ENCODE results near the gene FBXW11.

The FBXW11 gene

DNA sequence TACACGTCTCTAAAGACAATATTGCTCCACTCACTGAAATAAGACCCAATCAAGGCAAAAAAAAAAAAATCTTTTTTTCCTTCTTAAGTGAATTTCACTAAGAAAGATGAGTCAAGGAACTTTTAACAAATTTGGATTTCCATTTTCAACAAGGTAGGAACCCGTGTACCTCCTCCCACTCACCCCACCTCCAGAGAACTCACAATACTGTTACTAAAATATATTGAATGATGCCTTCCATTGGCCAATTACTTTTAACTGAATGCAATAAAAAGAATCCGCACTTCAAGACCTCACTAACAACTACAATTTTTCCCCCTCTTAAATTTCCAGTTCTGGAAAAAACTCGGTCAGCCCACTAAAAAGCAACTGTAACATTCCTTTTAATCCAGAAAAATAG lies 50.7 kb downstream of the FBXW11 start:
- no peak overlapping the region for H3K4me3 ChIP-seq (ENCODE audit: low read depth, low read length)
- DNase-seq (ENCODE audit: low read depth): no peak
- TF ChIP-seq, protein P1, sequence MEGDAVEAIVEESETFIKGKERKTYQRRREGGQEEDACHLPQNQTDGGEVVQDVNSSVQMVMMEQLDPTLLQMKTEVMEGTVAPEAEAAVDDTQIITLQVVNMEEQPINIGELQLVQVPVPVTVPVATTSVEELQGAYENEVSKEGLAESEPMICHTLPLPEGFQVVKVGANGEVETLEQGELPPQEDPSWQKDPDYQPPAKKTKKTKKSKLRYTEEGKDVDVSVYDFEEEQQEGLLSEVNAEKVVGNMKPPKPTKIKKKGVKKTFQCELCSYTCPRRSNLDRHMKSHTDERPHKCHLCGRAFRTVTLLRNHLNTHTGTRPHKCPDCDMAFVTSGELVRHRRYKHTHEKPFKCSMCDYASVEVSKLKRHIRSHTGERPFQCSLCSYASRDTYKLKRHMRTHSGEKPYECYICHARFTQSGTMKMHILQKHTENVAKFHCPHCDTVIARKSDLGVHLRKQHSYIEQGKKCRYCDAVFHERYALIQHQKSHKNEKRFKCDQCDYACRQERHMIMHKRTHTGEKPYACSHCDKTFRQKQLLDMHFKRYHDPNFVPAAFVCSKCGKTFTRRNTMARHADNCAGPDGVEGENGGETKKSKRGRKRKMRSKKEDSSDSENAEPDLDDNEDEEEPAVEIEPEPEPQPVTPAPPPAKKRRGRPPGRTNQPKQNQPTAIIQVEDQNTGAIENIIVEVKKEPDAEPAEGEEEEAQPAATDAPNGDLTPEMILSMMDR (IDR thresholded peaks at IDR 0.05; ENCODE audit: low read depth, low read length, missing control alignments): no peak

DNA sequence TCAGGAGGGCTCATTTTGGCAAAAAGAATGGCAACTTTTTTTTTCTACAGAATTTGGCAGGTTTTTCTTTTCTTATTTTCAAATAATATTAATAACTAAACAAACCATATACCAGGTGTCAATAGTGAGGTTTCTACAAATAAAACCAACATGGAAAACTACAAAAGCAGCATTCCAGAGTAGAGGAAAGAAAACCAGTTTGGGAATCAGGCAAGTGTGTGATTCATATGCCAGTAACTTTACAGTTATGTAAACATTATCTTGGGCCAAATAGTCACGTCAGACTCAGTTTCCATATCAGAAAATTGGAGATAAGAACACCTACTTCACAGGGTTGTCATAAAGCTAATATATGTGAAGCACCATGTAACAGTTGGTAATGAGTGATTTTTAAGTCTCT lies 51.7 kb downstream of the FBXW11 start:
- DNase-seq (ENCODE audit: low read depth): no peak
- no peak overlapping the region for H3K4me3 ChIP-seq (ENCODE audit: low read depth, low read length)
- TF ChIP-seq, protein P1 (IDR thresholded peaks at IDR 0.05; ENCODE audit: low read depth, low read length, missing control alignments): no peak

DNA sequence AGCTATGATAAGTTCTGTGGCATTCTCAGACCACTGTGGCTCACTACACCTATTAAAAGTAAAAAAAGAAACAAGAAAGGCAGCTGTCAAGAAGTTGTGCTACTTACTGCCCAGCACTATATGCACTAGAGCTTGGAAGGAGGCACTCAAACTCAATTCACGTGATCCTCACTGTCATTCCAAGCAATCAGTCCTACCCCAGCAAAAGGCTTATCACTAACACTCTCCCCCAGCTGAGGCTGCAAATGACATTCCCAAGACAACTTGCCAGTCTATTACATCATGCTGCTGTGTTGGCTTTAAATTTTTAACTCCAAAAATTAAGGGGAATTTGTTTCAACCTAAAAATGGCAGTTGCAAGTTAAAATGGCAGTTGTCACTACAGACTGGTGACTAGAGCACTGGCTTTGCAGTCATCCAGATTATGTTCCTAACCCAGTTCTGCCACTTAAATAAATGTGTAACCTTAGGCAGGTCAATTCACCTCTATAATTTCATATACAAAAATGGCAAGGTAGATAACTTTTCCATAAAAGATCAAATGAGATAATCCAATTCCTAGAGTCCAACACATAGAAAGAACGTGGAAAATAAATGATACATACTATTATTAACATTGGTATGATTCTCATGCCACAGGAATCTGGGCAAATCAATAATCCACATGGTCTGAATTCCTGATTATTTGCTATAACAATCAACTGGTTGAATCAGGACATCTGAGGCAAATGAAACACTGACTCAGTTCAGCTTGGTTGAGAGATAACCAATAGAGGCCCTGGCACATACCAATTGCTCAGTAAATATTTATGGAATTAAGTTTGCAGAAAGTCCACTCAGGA lies 52.4 kb downstream of the FBXW11 start:
- no peak for DNase-seq (ENCODE audit: low read depth)

DNA sequence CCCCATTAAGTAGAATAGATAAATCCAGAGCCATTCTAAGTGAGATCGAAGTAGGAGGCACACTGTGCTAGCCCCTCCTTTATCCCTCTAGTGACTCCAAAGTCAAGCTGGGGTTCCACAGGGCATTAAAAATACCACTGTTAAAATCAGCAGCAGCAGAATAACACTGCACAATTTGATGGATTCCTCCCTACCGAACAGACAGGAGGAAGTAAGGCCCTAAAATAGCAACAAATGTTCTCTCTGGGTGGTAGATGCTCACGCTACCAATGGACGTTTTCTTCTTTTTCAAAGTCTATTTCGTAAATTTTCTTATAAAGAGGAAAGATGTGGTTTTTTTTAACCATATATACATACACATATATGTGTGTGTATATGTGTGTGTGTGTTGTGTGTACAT lies 54.4 kb downstream of the FBXW11 start:
- TF ChIP-seq, protein P1 (IDR thresholded peaks at IDR 0.05; ENCODE audit: low read depth, low read length, missing control alignments): no peak
- no peak for DNase-seq (ENCODE audit: low read depth)
- H3K4me3 ChIP-seq (ENCODE audit: low read depth, low read length): no peak overlapping the region

More for the DNA sequence above, 52.4 kb downstream of the FBXW11 start:
- H3K4me3 ChIP-seq (ENCODE audit: low read depth, low read length): no peak overlapping the region
- TF ChIP-seq, protein P1 (IDR thresholded peaks at IDR 0.05; ENCODE audit: low read depth, low read length, missing control alignments): no peak

DNA sequence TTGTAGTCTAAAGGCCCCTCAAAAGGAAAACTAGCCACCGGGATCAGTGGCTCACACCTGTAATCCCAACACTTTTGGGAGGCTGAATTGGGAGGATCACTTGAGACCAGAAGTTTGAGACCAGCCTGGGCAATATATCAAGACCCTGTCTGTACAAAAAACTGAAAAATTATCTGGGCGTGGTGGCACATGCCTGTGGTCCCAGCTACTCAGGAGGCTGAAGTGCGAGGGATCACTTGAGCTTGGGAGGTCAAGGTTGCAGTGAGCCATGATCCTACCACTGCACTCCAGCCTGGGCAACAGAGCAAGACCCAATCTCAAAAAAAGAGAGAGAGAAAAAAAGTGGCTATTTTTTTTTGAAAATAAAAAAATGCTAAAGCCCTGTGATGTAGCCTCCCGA lies 55.2 kb downstream of the FBXW11 start:
- no peak overlapping the region for H3K4me3 ChIP-seq (ENCODE audit: low read depth, low read length)
- DNase-seq (ENCODE audit: low read depth): no peak
- TF ChIP-seq, protein P1 (IDR thresholded peaks at IDR 0.05; ENCODE audit: low read depth, low read length, missing control alignments): no peak

DNA sequence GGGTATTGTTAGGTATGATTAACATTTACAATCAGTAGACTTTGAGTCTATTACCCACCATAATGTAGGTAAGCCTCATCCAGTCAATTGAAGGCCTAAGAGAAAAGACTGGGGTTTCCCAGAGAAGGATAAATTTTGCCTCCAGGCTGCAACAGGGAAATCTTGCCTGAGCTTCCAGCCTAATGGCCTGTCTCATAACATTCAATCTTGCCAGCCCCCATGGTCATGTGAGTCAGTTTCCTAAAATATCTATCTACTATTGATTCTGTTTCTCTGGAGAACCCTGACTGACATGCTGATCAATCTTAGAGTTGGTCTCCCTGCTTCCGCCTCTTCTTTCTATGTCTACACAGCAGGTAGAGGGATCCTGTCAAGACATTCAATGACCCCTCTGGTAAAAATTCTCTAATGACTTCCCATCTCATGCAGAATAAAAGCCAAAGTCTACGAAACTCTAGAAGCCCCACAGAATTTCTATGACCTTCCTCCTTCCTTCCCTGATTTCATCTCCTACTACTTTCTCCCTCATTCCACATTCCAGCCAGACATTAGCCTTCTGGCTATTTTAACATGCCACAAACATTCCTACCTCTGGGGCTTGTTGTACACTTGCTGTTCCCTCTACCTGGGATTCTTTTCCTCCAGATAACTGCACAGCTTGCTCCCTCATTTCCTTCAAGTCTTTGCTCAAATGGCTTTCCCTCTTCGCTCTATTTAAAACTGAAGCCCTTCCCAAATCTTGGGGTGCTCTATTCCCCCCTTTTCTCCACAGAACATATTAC lies 60.2 kb downstream of the FBXW11 start:
- no peak for DNase-seq (ENCODE audit: low read depth)
- no peak overlapping the region for H3K4me3 ChIP-seq (ENCODE audit: low read depth, low read length)
- TF ChIP-seq, protein P1 (IDR thresholded peaks at IDR 0.05; ENCODE audit: low read depth, low read length, missing control alignments): no peak

Measured in GM12864 (cell line).